ENCODE results near the gene PTPN18. TPM values are rescaled to one million over a fixed set of nuclear protein-coding genes. Genes with fewer than 3 reads are reported as not detected.
A peak's percentile ranks its signal among the peaks of the same experiment; 100 is the strongest.

The PTPN18 gene
- total RNA-seq, 1 experiment from 2014 or later = 15.7 TPM

DNA sequence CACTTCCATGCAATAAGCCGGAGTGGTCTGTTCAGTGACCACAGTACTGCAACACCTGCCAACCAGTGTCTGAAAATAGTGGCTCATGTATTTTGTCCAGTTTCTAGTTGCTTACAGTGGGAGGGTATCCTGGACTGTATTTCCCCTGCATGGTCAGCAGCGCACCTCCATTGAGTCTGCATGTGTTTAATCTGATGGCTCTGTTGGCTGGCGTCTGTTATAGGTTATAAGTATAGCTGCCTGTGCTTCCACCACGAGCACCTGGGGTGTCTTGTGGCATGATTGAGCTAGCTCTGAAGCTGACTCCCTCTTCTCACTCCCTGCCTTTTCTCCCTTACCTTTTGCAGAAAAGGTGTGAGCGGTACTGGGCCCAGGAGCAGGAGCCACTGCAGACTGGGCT, 12.9 kb downstream of the PTPN18 start:
- POLR2A ChIA-PET = no interaction called here

DNA sequence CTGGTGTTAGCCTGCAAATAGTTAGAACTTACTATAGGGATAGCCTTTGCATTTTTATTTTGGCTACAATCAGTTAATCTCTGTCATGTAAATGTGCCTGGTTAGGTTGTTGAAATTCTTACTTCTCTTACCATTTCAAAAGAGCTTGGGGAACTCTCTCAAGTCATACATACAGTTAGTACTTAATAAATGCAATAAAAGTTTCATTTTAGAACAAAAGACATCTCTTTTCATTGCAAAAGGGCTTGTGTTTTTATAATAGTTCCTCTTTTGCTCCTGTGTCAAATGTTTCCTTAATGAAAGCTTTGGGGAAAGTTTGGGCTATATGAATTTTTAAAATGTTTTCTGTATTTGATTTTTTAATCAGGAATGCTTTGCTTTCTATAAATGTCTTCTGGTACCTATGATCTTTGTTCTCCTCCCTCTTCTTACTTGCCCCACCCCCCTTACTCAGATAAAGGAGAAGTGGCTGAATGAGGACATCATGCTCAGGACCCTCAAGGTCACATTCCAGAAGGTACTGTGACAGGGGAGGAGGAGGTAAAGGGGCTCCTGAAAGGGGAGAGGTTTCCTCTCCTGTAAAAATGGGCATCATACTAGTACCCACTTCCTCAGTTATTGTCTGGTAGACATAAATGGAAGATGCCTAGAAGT, 13.6 kb downstream of the PTPN18 start:
- peaks cover 4% of the 10 kb centered on the region for H3K27me3 Mint-ChIP-seq (ENCODE audit: low read depth)
- POLR2A ChIA-PET = no interaction called here
- CTCF ChIA-PET = interaction anchor here (1.9 kb wide), 1 partner anchor 81 kb away, joined by 5 read pairs; no protein-coding TSS in a partner anchor
- no peak overlapping the region for H3K27ac Mint-ChIP-seq
- ATAC-seq (no peak), DNase-seq (ENCODE audit: low spot score) (no peak)
- no peak overlapping the region for H3K4me3 Mint-ChIP-seq
- H3K4me1 Mint-ChIP-seq = peaks cover 38% of the 10 kb centered on the region
- TF ChIP-seq NR3C1 (CRISPR knock-in tag; conservative IDR thresholded peaks at IDR 0.05; ENCODE audit: low read depth) = no peak
- TF ChIP-seq, protein P1, sequence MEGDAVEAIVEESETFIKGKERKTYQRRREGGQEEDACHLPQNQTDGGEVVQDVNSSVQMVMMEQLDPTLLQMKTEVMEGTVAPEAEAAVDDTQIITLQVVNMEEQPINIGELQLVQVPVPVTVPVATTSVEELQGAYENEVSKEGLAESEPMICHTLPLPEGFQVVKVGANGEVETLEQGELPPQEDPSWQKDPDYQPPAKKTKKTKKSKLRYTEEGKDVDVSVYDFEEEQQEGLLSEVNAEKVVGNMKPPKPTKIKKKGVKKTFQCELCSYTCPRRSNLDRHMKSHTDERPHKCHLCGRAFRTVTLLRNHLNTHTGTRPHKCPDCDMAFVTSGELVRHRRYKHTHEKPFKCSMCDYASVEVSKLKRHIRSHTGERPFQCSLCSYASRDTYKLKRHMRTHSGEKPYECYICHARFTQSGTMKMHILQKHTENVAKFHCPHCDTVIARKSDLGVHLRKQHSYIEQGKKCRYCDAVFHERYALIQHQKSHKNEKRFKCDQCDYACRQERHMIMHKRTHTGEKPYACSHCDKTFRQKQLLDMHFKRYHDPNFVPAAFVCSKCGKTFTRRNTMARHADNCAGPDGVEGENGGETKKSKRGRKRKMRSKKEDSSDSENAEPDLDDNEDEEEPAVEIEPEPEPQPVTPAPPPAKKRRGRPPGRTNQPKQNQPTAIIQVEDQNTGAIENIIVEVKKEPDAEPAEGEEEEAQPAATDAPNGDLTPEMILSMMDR (IDR thresholded peaks at IDR 0.05) = no peak
- TF ChIP-seq, protein P2, sequence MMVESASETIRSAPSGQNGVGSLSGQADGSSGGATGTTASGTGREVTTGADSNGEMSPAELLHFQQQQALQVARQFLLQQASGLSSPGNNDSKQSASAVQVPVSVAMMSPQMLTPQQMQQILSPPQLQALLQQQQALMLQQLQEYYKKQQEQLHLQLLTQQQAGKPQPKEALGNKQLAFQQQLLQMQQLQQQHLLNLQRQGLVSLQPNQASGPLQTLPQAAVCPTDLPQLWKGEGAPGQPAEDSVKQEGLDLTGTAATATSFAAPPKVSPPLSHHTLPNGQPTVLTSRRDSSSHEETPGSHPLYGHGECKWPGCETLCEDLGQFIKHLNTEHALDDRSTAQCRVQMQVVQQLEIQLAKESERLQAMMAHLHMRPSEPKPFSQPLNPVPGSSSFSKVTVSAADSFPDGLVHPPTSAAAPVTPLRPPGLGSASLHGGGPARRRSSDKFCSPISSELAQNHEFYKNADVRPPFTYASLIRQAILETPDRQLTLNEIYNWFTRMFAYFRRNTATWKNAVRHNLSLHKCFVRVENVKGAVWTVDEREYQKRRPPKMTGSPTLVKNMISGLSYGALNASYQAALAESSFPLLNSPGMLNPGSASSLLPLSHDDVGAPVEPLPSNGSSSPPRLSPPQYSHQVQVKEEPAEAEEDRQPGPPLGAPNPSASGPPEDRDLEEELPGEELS (CRISPR knock-in tag; IDR thresholded peaks at IDR 0.05) = no peak
- TF ChIP-seq, protein P3, sequence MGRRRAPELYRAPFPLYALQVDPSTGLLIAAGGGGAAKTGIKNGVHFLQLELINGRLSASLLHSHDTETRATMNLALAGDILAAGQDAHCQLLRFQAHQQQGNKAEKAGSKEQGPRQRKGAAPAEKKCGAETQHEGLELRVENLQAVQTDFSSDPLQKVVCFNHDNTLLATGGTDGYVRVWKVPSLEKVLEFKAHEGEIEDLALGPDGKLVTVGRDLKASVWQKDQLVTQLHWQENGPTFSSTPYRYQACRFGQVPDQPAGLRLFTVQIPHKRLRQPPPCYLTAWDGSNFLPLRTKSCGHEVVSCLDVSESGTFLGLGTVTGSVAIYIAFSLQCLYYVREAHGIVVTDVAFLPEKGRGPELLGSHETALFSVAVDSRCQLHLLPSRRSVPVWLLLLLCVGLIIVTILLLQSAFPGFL (CRISPR knock-in tag; IDR thresholded peaks at IDR 0.05; ENCODE audit: borderline replicate concordance) = no peak
- TF ChIP-seq, protein P4, sequence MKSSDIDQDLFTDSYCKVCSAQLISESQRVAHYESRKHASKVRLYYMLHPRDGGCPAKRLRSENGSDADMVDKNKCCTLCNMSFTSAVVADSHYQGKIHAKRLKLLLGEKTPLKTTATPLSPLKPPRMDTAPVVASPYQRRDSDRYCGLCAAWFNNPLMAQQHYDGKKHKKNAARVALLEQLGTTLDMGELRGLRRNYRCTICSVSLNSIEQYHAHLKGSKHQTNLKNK (CRISPR knock-in tag; IDR thresholded peaks at IDR 0.05) = no peak
- no peak for TF ChIP-seq MYBL2 (CRISPR knock-in tag; IDR thresholded peaks at IDR 0.05)
- TF ChIP-seq JAZF1 (CRISPR knock-in tag; IDR thresholded peaks at IDR 0.05) = no peak
- TF ChIP-seq ZNF416 (CRISPR knock-in tag; IDR thresholded peaks at IDR 0.05) = no peak
- TF ChIP-seq, protein P5, sequence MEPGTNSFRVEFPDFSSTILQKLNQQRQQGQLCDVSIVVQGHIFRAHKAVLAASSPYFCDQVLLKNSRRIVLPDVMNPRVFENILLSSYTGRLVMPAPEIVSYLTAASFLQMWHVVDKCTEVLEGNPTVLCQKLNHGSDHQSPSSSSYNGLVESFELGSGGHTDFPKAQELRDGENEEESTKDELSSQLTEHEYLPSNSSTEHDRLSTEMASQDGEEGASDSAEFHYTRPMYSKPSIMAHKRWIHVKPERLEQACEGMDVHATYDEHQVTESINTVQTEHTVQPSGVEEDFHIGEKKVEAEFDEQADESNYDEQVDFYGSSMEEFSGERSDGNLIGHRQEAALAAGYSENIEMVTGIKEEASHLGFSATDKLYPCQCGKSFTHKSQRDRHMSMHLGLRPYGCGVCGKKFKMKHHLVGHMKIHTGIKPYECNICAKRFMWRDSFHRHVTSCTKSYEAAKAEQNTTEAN (CRISPR knock-in tag; IDR thresholded peaks at IDR 0.05) = no peak
- TF ChIP-seq, protein P6, sequence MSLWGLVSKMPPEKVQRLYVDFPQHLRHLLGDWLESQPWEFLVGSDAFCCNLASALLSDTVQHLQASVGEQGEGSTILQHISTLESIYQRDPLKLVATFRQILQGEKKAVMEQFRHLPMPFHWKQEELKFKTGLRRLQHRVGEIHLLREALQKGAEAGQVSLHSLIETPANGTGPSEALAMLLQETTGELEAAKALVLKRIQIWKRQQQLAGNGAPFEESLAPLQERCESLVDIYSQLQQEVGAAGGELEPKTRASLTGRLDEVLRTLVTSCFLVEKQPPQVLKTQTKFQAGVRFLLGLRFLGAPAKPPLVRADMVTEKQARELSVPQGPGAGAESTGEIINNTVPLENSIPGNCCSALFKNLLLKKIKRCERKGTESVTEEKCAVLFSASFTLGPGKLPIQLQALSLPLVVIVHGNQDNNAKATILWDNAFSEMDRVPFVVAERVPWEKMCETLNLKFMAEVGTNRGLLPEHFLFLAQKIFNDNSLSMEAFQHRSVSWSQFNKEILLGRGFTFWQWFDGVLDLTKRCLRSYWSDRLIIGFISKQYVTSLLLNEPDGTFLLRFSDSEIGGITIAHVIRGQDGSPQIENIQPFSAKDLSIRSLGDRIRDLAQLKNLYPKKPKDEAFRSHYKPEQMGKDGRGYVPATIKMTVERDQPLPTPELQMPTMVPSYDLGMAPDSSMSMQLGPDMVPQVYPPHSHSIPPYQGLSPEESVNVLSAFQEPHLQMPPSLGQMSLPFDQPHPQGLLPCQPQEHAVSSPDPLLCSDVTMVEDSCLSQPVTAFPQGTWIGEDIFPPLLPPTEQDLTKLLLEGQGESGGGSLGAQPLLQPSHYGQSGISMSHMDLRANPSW (CRISPR knock-in tag; conservative IDR thresholded peaks at IDR 0.05; ENCODE audit: low read depth) = no peak
- H3K9me3 Mint-ChIP-seq = no peaks in the 10 kb centered on the region
- H3K36me3 Mint-ChIP-seq = peaks cover 14% of the 10 kb centered on the region; the same call in 1 of the 2 replicates

More for the DNA sequence above, 12.9 kb downstream of the PTPN18 start:
- no peak for DNase-seq (ENCODE audit: low spot score)
- Mint-ChIP-seq H3K9me3 (no peaks in the 10 kb centered on the region), H3K4me1 (peaks cover 38% of the 10 kb centered on the region), H3K27me3 (ENCODE audit: low read depth) (peaks cover 4% of the 10 kb centered on the region), H3K36me3 (peaks cover 14% of the 10 kb centered on the region; the same call in 1 of the 2 replicates), H3K27ac (0 out of 2 replicates have a peak overlapping the region, but pooled peaks have one; percentile 14), H3K4me3 (no peak overlapping the region)
- CTCF ChIA-PET = interaction anchor here (0.8 to 1.9 kb wide), 2 partner anchors 80 to 213 kb away, joined by 3 to 5 read pairs; no protein-coding TSS in a partner anchor
- ATAC-seq = no peak
- TF ChIP-seq SOX15 (CRISPR knock-in tag; IDR thresholded peaks at IDR 0.05) (no peak), ZNF263 (CRISPR knock-in tag; IDR thresholded peaks at IDR 0.05; ENCODE audit: low read depth) (no peak), SMAD3 (CRISPR knock-in tag; IDR thresholded peaks at IDR 0.05; ENCODE audit: borderline replicate concordance) (no peak), ELF4 (CRISPR knock-in tag; IDR thresholded peaks at IDR 0.05; ENCODE audit: low read depth) (no peak), ZBTB21 (CRISPR knock-in tag; IDR thresholded peaks at IDR 0.05; ENCODE audit: borderline replicate concordance) (no peak), GABPB1 (CRISPR knock-in tag; IDR thresholded peaks at IDR 0.05) (no peak)
- TF ChIP-seq, protein P7, sequence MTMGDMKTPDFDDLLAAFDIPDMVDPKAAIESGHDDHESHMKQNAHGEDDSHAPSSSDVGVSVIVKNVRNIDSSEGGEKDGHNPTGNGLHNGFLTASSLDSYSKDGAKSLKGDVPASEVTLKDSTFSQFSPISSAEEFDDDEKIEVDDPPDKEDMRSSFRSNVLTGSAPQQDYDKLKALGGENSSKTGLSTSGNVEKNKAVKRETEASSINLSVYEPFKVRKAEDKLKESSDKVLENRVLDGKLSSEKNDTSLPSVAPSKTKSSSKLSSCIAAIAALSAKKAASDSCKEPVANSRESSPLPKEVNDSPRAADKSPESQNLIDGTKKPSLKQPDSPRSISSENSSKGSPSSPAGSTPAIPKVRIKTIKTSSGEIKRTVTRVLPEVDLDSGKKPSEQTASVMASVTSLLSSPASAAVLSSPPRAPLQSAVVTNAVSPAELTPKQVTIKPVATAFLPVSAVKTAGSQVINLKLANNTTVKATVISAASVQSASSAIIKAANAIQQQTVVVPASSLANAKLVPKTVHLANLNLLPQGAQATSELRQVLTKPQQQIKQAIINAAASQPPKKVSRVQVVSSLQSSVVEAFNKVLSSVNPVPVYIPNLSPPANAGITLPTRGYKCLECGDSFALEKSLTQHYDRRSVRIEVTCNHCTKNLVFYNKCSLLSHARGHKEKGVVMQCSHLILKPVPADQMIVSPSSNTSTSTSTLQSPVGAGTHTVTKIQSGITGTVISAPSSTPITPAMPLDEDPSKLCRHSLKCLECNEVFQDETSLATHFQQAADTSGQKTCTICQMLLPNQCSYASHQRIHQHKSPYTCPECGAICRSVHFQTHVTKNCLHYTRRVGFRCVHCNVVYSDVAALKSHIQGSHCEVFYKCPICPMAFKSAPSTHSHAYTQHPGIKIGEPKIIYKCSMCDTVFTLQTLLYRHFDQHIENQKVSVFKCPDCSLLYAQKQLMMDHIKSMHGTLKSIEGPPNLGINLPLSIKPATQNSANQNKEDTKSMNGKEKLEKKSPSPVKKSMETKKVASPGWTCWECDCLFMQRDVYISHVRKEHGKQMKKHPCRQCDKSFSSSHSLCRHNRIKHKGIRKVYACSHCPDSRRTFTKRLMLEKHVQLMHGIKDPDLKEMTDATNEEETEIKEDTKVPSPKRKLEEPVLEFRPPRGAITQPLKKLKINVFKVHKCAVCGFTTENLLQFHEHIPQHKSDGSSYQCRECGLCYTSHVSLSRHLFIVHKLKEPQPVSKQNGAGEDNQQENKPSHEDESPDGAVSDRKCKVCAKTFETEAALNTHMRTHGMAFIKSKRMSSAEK (CRISPR knock-in tag; IDR thresholded peaks at IDR 0.05; ENCODE audit: borderline replicate concordance) = no peak
